Parathyroid adenoma (tissue), 2 donors: ENCODE results near the gene AGBL4.

Experiments
- H2AFZ ChIP-seq: fragments of 300-600 bp; sonication (generic); one replicate; pipeline ENCODE4 v1.7.0; 2017; ENCODE audit warnings: antibody characterized with exemption, mild to moderate bottlenecking
- H3K27ac ChIP-seq: fragments of 300-600 bp; sonication (generic); one replicate; pipeline ENCODE4 v1.7.0; 2017
- H3K27me3 ChIP-seq: fragments of 300-600 bp; sonication (generic); one replicate; pipeline ENCODE4 v1.7.0; 2017; ENCODE audit warnings: low read length; ENCODE audit not compliant: control insufficient read depth, insufficient read depth
- H3K36me3 ChIP-seq: fragments of 300-600 bp; sonication (generic); one replicate; pipeline ENCODE4 v1.7.0; 2017; ENCODE audit warnings: low read length; ENCODE audit not compliant: control insufficient read depth, insufficient read depth
- H3K4me1 ChIP-seq: fragments of 300-600 bp; sonication (generic); one replicate; pipeline ENCODE4 v1.7.0; 2017; ENCODE audit warnings: control low read depth
- H3K4me2 ChIP-seq: fragments of 300-600 bp; sonication (generic); one replicate; pipeline ENCODE4 v1.7.0; 2017; ENCODE audit warnings: low read length
- H3K4me3 ChIP-seq: fragments of 300-600 bp; sonication (generic); one replicate; pipeline ENCODE4 v1.7.0; 2017; ENCODE audit warnings: low read depth, low read length
- H3K79me2 ChIP-seq: fragments of 300-600 bp; sonication (generic); one replicate; pipeline ENCODE4 v1.7.0; 2017; ENCODE audit warnings: control low read depth
- H3K9ac ChIP-seq: fragments of 300-600 bp; sonication (generic); one replicate; pipeline ENCODE4 v1.7.0; 2017; ENCODE audit warnings: mild to moderate bottlenecking
- H3K9me3 ChIP-seq: fragments of 300-600 bp; sonication (generic); one replicate; pipeline ENCODE4 v1.7.0; 2017; ENCODE audit warnings: low read length; ENCODE audit not compliant: control insufficient read depth
- TF ChIP-seq, protein P1 (sequence below): fragments of 300-600 bp; sonication (generic); IDR thresholded peaks from one replicate; pipeline ENCODE4 v1.7.0; 2017; ENCODE audit warnings: antibody characterized with exemption, mild to moderate bottlenecking
- donor health status: primary hyperparathyroidism.

The AGBL4 gene

DNA sequence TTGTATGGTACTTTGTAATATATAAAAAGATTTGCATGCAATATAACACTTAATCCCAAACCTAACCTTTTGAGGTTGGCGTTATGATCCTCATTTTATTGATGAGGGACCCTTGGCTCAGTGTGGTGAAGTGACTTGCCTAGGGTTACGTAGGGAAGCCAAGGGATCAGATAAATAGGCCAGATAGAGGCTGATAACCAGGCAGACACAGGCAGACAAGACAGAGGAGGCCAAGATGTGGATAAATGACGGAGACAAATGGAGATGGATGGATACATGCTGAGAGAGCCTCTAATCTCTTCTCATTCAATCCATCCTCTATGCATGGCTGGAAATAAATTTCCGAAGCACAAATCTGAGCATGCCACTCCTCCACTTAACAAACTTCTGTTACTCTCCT, 1414.9 kb downstream of the AGBL4 start:
- Histone ChIP-seq H3K4me3 (no peak overlapping the region), H3K27me3 (no peaks in the 10 kb centered on the region), H3K27ac (no peak overlapping the region), H3K36me3 (no peaks in the 10 kb centered on the region), H3K4me2 (no peak overlapping the region), H3K79me2 (no peaks in the 10 kb centered on the region), H3K9ac (no peak overlapping the region), H3K9me3 (no peaks in the 10 kb centered on the region), H3K4me1 (no peaks in the 10 kb centered on the region), H2AFZ (no peak overlapping the region)
- TF ChIP-seq, protein P1, sequence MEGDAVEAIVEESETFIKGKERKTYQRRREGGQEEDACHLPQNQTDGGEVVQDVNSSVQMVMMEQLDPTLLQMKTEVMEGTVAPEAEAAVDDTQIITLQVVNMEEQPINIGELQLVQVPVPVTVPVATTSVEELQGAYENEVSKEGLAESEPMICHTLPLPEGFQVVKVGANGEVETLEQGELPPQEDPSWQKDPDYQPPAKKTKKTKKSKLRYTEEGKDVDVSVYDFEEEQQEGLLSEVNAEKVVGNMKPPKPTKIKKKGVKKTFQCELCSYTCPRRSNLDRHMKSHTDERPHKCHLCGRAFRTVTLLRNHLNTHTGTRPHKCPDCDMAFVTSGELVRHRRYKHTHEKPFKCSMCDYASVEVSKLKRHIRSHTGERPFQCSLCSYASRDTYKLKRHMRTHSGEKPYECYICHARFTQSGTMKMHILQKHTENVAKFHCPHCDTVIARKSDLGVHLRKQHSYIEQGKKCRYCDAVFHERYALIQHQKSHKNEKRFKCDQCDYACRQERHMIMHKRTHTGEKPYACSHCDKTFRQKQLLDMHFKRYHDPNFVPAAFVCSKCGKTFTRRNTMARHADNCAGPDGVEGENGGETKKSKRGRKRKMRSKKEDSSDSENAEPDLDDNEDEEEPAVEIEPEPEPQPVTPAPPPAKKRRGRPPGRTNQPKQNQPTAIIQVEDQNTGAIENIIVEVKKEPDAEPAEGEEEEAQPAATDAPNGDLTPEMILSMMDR = no peak

DNA sequence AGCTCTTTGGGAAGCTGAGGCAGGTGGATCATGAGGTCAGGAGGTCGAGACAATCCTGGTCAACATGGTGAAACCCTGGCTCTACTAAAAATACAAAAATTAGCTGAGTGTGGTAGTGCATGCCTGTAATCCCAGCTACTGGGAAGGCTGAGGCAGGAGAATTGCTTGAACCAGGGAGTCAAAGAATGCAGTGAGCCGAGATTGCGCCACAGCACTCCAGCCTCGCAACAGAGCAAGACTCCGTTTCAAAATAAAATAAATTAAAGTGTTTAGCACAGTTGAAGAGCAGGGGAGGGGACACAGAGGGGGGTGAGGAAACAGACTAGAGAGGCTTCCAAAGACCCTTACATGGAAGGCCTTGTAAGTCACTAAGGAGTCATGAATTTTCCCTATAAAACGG, 1420.5 kb downstream of the AGBL4 start:
- Histone ChIP-seq H3K4me2 (no peak overlapping the region), H3K36me3 (no peaks in the 10 kb centered on the region), H3K9me3 (no peaks in the 10 kb centered on the region), H2AFZ (no peak overlapping the region), H3K27ac (no peak overlapping the region), H3K79me2 (no peaks in the 10 kb centered on the region), H3K27me3 (no peaks in the 10 kb centered on the region), H3K9ac (no peak overlapping the region), H3K4me3 (no peak overlapping the region), H3K4me1 (no peaks in the 10 kb centered on the region)
- TF ChIP-seq, protein P1 = no peak

- no peak overlapping the region for H3K4me3 ChIP-seq
- H3K36me3 ChIP-seq = no peaks in the 10 kb centered on the region
- H3K9me3 ChIP-seq = no peaks in the 10 kb centered on the region
- no peak overlapping the region for H3K27ac ChIP-seq
- H2AFZ ChIP-seq = no peak overlapping the region
- no peaks in the 10 kb centered on the region for H3K79me2 ChIP-seq
- H3K4me2 ChIP-seq = peak overlapping the region; percentile 25
- TF ChIP-seq, protein P1 = no peak
- no peak overlapping the region for H3K9ac ChIP-seq
- H3K4me1 ChIP-seq = no peaks in the 10 kb centered on the region
- no peaks in the 10 kb centered on the region for H3K27me3 ChIP-seq
Observed at GRCh38 chr1:48602349-48602748, 1421.4 kb downstream of the AGBL4 start.

- H3K79me2 ChIP-seq = no peaks in the 10 kb centered on the region
- no peaks in the 10 kb centered on the region for H3K27me3 ChIP-seq
- no peak overlapping the region for H2AFZ ChIP-seq
- H3K4me1 ChIP-seq = no peaks in the 10 kb centered on the region
- TF ChIP-seq, protein P1 = no peak
- H3K36me3 ChIP-seq = no peaks in the 10 kb centered on the region
- H3K4me2 ChIP-seq = peak overlapping the region; percentile 3
- no peak overlapping the region for H3K9ac ChIP-seq
- no peak overlapping the region for H3K27ac ChIP-seq
- no peak overlapping the region for H3K4me3 ChIP-seq
- no peaks in the 10 kb centered on the region for H3K9me3 ChIP-seq
Observed at GRCh38 chr1:48600182-48600581, 1423.6 kb downstream of the AGBL4 start.

- Histone ChIP-seq H3K4me3 (no peak overlapping the region), H2AFZ (no peak overlapping the region), H3K27ac (no peak overlapping the region), H3K9ac (no peak overlapping the region), H3K79me2 (no peaks in the 10 kb centered on the region), H3K36me3 (no peaks in the 10 kb centered on the region), H3K9me3 (no peaks in the 10 kb centered on the region), H3K27me3 (no peaks in the 10 kb centered on the region), H3K4me1 (no peaks in the 10 kb centered on the region), H3K4me2 (no peak overlapping the region)
- TF ChIP-seq, protein P1 = no peak
Observed at GRCh38 chr1:48597663-48598062, 1426.1 kb downstream of the AGBL4 start.
